Uterus (tissue), 2 donors: ENCODE results near the gene PTPRN.

Source experiments
- CTCF ChIP-seq, 4 experiments: fragments of 200-600 bp in 2 of 4; fragments of 450-650 bp in 2 of 4; sonication (generic) in 2 of 4; IDR thresholded peaks; one replicate each; pipeline ENCODE4 v1.5.1; 2016 to 2019; ENCODE audit warnings: antibody characterized with exemption in 4 of 4, mild to moderate bottlenecking in 2 of 4, moderate library complexity in 1 of 4
- POLR2A ChIP-seq, 2 donors: fragments of 450-650 bp; IDR thresholded peaks; one replicate each; pipeline ENCODE4 v1.6.1; 2016; ENCODE audit warnings: antibody characterized with exemption in 2 of 2, mild to moderate bottlenecking in 1 of 2, moderate library complexity in 1 of 2

- peak; percentile 88 to 97 for TF ChIP-seq POLR2A (IDR thresholded peaks at IDR 0.05)
- peak in 3 of 4 experiments; percentile 27 to 35 (median 28) for TF ChIP-seq CTCF (IDR thresholded peaks at IDR 0.05)
Observed at GRCh38 chr2:219253753-219254589, 55.2 kb downstream of the PTPRN start, which contains the start of gene TUBA4A.
